Transverse colon (tissue), 4 donors: ENCODE measurements around the gene FGFR2.

Experiments used
- CTCF ChIP-seq, 5 experiments: fragments of 200-600 bp in 3 of 5; fragments of 450-650 bp in 2 of 5; sonication (generic) in 3 of 5; IDR thresholded peaks; 1 replicate in 2 of 5; 2 replicates in 3 of 5; pipeline ENCODE4 v1.5.1; 2016 to 2017; ENCODE audit warnings: antibody characterized with exemption in 5 of 5, inconsistent platforms in 3 of 5, mild to moderate bottlenecking in 2 of 5, moderate library complexity in 1 of 5
- EP300 ChIP-seq: sonication (generic); formaldehyde crosslinking; IDR thresholded peaks from one replicate; pipeline ENCODE4 v1.6.1; 2017; ENCODE audit warnings: antibody characterized with exemption, low read depth
- POLR2A ChIP-seq: fragments of 450-650 bp; IDR thresholded peaks from one replicate; pipeline ENCODE4 v1.6.1; 2016; ENCODE audit warnings: antibody characterized with exemption, mild to moderate bottlenecking, moderate library complexity
- POLR2AphosphoS5 ChIP-seq, 3 donors: sonication (generic); formaldehyde crosslinking; IDR thresholded peaks; one replicate each; pipeline ENCODE4 v1.6.1; 2016; ENCODE audit warnings: antibody characterized with exemption in 3 of 3

- TF ChIP-seq POLR2A (no peak), CTCF (IDR thresholded peaks at IDR 0.05) (no peak), EP300 (no peak), POLR2AphosphoS5 (IDR thresholded peaks at IDR 0.05) (no peak)
Observed at GRCh38 chr10:121437596-121437995, 160.6 kb downstream of the FGFR2 start.
